A673 (cell line): ENCODE measurements around the gene STX18. TPM values are rescaled to one million over a fixed set of nuclear protein-coding genes. Genes with fewer than 3 reads are reported as not detected.

Experiments
- BruUV-seq: library from RNA; stranded (reverse); fragments of 400-500 nt; replicated peaks from 2 replicates; lab custom pipeline; 2021; lab: Mats Ljungman, UMichigan
- CTCF ChIA-PET: fragments of 300-600 bp; sonication (Branson Sonifier 250); formaldehyde crosslinking; loops from one replicate; lab custom pipeline; 2022; ENCODE audit warnings: antibody characterized with exemption; lab: Charles Lee
- POLR2A ChIA-PET: fragments of 300-600 bp; sonication (Branson Sonifier 250); formaldehyde crosslinking; loops from one replicate; lab custom pipeline; 2022; ENCODE audit warnings: antibody characterized with exemption; ENCODE audit not compliant: low non-redundant PET; lab: Charles Lee
- DNase-seq: peaks from one replicate; pipeline ENCODE4 v3.0.0-alpha.2; 2015; ENCODE audit warnings: low spot score
- H3K27ac ChIP-seq: fragments of 200-600 bp; sonication (generic); 2 replicates; pipeline ENCODE4 v1.5.1; 2016; ENCODE audit warnings: mixed run types, low read depth, mild to moderate bottlenecking, mixed read lengths, antibody characterized with exemption, low read length; ENCODE audit not compliant: poor library complexity, severe bottlenecking
- H3K27me3 ChIP-seq: fragments of 200-600 bp; sonication (generic); replicated peaks from 2 replicates; pipeline ENCODE4 v1.6.1; 2017; ENCODE audit warnings: mixed run types, low read depth, mild to moderate bottlenecking, mixed read lengths, antibody characterized with exemption, low read length; ENCODE audit not compliant: insufficient read depth, poor library complexity
- H3K36me3 ChIP-seq: fragments of 200-600 bp; sonication (generic); 2 replicates; pipeline ENCODE4 v1.6.1; 2016; ENCODE audit warnings: mixed run types, mild to moderate bottlenecking, mixed read lengths, antibody characterized with exemption, low read length; ENCODE audit not compliant: insufficient read depth, poor library complexity, severe bottlenecking
- H3K4me1 ChIP-seq: fragments of 200-600 bp; sonication (generic); 2 replicates; pipeline ENCODE4 v1.6.1; 2017; ENCODE audit warnings: mixed run types, mild to moderate bottlenecking, mixed read lengths, antibody characterized with exemption, low read length; ENCODE audit not compliant: insufficient read depth, poor library complexity, severe bottlenecking
- H3K4me3 ChIP-seq: fragments of 200-600 bp; sonication (generic); 2 replicates; pipeline ENCODE4 v1.5.1; 2016; ENCODE audit warnings: low read depth, mixed run types, mild to moderate bottlenecking, mixed read lengths, low read length; ENCODE audit not compliant: poor library complexity, severe bottlenecking
- H3K9me3 ChIP-seq: fragments of 200-600 bp; sonication (generic); 2 replicates; pipeline ENCODE4 v1.6.1; 2016; ENCODE audit warnings: mixed run types, low read depth, mild to moderate bottlenecking, mixed read lengths, antibody characterized with exemption, low read length; ENCODE audit not compliant: poor library complexity, severe bottlenecking
- EZH2 ChIP-seq: fragments of 200-600 bp; sonication (generic); IDR thresholded peaks from 2 replicates; pipeline ENCODE4 v1.6.1; 2017; ENCODE audit warnings: borderline replicate concordance, low read depth, mild to moderate bottlenecking, mixed read lengths, antibody characterized with exemption, low read length; ENCODE audit not compliant: poor library complexity, severe bottlenecking
- intact Hi-C: fragments of 100-400 bp; cut with micrococcal nuclease; formaldehyde crosslinking; loops from one replicate; pipeline ENCODE4 v1.10.0; 2022; ENCODE audit not compliant: unreplicated experiment
- total RNA-seq: library from RNA; stranded (reverse); gene quantifications from 2 replicates; pipeline ENCODE4 v1.2.3, GENCODE V29; 2021
- TF ChIP-seq, protein P1 (sequence below): fragments of 300-800, 200-600 bp; sonication (generic); conservative IDR thresholded peaks from 2 replicates; pipeline ENCODE4 v1.5.1; 2017; ENCODE audit warnings: low read depth, mild to moderate bottlenecking, antibody characterized with exemption, low read length, moderate library complexity, mixed read lengths

STX18 gene
- total RNA-seq, 1 experiment from 2014 or later: 34.3 TPM

DNA sequence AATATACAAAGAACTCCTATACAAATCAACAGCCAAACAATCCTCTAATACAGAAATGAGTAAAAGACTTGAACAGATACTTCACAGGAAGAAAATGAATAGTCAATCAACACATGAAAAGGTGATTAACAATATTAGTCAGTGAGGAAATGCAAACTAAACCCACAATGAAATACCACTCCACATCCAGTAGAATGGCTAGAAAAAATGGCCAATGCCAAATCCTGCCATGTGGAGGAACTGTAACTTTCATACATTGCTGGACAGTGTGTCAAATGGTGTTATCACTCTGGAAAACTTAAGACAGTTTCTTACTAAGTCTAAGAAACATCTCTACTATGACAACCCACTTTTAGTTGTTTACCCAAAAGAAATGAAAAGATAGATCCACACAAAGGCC, 95.4 kb downstream of the STX18 start:
- Histone ChIP-seq H3K27me3 (no peaks in the 10 kb centered on the region), H3K36me3 (no peaks in the 10 kb centered on the region), H3K27ac (no peak overlapping the region), H3K4me1 (no peaks in the 10 kb centered on the region), H3K9me3 (no peaks in the 10 kb centered on the region), H3K4me3 (no peak overlapping the region)
- DNase-seq: no peak
- BruUV-seq: no TSS peak
- intact Hi-C loops: no loop called here
- ChIA-PET POLR2A (no interaction called here), CTCF (no interaction called here)
- no peak for TF ChIP-seq EZH2
- TF ChIP-seq, protein P1, sequence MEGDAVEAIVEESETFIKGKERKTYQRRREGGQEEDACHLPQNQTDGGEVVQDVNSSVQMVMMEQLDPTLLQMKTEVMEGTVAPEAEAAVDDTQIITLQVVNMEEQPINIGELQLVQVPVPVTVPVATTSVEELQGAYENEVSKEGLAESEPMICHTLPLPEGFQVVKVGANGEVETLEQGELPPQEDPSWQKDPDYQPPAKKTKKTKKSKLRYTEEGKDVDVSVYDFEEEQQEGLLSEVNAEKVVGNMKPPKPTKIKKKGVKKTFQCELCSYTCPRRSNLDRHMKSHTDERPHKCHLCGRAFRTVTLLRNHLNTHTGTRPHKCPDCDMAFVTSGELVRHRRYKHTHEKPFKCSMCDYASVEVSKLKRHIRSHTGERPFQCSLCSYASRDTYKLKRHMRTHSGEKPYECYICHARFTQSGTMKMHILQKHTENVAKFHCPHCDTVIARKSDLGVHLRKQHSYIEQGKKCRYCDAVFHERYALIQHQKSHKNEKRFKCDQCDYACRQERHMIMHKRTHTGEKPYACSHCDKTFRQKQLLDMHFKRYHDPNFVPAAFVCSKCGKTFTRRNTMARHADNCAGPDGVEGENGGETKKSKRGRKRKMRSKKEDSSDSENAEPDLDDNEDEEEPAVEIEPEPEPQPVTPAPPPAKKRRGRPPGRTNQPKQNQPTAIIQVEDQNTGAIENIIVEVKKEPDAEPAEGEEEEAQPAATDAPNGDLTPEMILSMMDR: no peak

DNA sequence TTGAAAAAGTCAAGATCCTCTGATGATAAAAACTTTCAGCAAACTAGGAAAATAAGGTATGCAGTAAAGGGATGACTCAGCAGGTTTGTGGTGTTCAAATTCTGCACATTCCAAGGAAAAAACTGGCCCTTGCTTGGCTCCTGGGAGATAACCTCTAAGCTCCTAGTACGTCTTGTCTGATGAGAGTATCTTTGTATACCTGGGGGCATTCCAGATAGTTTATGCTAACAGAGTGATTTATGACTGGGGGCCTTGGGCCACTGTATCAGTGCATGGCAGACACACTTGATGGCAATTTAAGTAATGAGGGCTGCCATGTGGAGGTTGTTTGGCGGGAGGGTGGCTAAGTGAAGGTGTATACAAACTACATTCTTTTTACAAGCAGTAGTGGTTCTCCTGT, 98.0 kb downstream of the STX18 start:
- POLR2A ChIA-PET: no interaction called here

DNA sequence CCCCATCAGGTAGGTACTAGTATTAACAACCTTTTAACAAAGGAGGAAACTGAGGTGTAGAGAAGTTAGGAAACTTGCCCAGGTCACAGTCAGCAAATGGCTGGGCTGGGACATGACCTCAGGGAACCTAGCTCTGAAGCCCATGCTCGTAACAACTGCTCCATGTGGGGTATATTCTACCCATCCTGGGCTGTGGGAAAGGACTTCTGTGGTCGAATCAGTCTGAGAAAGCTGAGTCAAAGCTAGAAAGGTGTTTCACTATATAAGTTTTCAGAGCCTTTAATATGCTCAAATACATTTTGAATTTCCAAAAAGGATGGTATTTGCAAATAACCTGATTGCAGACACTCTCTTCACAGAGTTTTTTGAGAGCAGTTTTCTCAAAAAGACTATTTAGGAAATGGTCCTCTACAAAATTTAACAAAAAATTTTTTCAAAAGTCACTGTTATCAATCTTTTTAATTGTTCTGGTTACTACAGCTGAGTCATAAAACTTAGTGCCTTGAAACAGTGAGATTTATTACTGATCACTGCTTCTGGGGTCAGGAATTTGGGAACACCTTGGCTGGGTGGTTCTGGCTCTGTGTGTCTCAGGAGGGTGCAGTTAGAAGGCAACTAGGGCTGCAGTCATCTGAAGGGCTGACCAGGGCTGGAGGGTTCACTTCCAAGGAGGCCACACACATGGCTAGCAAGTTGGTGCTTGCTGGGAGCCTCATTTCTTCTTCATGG, 101.4 kb downstream of the STX18 start:
- TF ChIP-seq, protein P1: no peak
- TF ChIP-seq EZH2: no peak
- Histone ChIP-seq H3K4me3 (no peak overlapping the region), H3K4me1 (no peaks in the 10 kb centered on the region), H3K27me3 (no peaks in the 10 kb centered on the region), H3K9me3 (no peaks in the 10 kb centered on the region), H3K36me3 (no peaks in the 10 kb centered on the region), H3K27ac (no peak overlapping the region)
- DNase-seq: no peak
- ChIA-PET POLR2A (no interaction called here), CTCF (no interaction called here)
- intact Hi-C loops: no loop called here
- no TSS peak for BruUV-seq

More for the DNA sequence above, 98.0 kb downstream of the STX18 start:
- no peaks in the 10 kb centered on the region for H3K36me3 ChIP-seq
- H3K4me3 ChIP-seq: no peak overlapping the region
- H3K27me3 ChIP-seq: no peaks in the 10 kb centered on the region
- no peaks in the 10 kb centered on the region for H3K4me1 ChIP-seq
- no peaks in the 10 kb centered on the region for H3K9me3 ChIP-seq
- no TSS peak for BruUV-seq
- intact Hi-C loops: no loop called here
- CTCF ChIA-PET: no interaction called here
- TF ChIP-seq EZH2: no peak
- TF ChIP-seq, protein P1: no peak
- H3K27ac ChIP-seq: no peak overlapping the region
- no peak for DNase-seq
